ENCODE results near the gene GIMD1. TPM values are rescaled to one million over a fixed set of nuclear protein-coding genes. Genes with fewer than 3 reads are reported as not detected.

Gene GIMD1
- total and polyA plus RNA-seq, 7 donors = not detected

GRCh38 chr4:106371161-106371560 lies 2.6 kb upstream of the GIMD1 start:
- Histone ChIP-seq H3K27ac (no peak overlapping the region), H3K9me3 (no peaks in the 10 kb centered on the region), H3K4me3 (no peak overlapping the region), H3K4me1 (peaks cover 0 to 8% (median 4%) of the 10 kb centered on the region in 4 donors), H3K36me3 (no peaks in the 10 kb centered on the region), H3K27me3 (no peaks in the 10 kb centered on the region)
- no peak for DNase-seq
- TF ChIP-seq POLR2AphosphoS5 (IDR thresholded peaks at IDR 0.05) (no peak), EP300 (IDR thresholded peaks at IDR 0.05) (no peak), POLR2A (IDR thresholded peaks at IDR 0.05) (no peak)
- intact Hi-C loops (cut with DNase I) = loop anchor here (5.0 kb wide), 1 partner anchor 1296 kb away; no protein-coding TSS in a partner anchor

GRCh38 chr4:106370214-106370613 lies 1.6 kb upstream of the GIMD1 start:
- peaks cover 0 to 16% (median 12%) of the 10 kb centered on the region in 4 donors for H3K4me1 ChIP-seq
- no peaks in the 10 kb centered on the region for H3K9me3 ChIP-seq
- no peak for DNase-seq
- H3K36me3 ChIP-seq = no peaks in the 10 kb centered on the region
- TF ChIP-seq CTCF (IDR thresholded peaks at IDR 0.05) (no peak), POLR2AphosphoS5 (IDR thresholded peaks at IDR 0.05) (no peak), EP300 (IDR thresholded peaks at IDR 0.05) (no peak), POLR2A (IDR thresholded peaks at IDR 0.05) (no peak)
- H3K27ac ChIP-seq = no peak overlapping the region
- no peak overlapping the region for H3K4me3 ChIP-seq
- 70 to 72% methylated on average over 2 of the region's 2 CpGs for WGBS, 2 donors
- intact Hi-C loops (cut with DNase I) = loop anchor here (5.0 kb wide), 1 partner anchor 1297 kb away; no protein-coding TSS in a partner anchor
- H3K27me3 ChIP-seq = no peaks in the 10 kb centered on the region

- no peak for TF ChIP-seq EP300 (IDR thresholded peaks at IDR 0.05)
- no peak for TF ChIP-seq POLR2A (IDR thresholded peaks at IDR 0.05)
- peak; percentile 49 to 68 (median 63) for TF ChIP-seq CTCF (IDR thresholded peaks at IDR 0.05)
- TF ChIP-seq POLR2AphosphoS5 (IDR thresholded peaks at IDR 0.05) = no peak
- peaks cover 0 to 17% (median 15%) of the 10 kb centered on the region in 4 donors for H3K4me1 ChIP-seq
- H3K4me3 ChIP-seq = no peak overlapping the region
- no peaks in the 10 kb centered on the region for H3K27me3 ChIP-seq
- no peak overlapping the region for H3K27ac ChIP-seq
- no peaks in the 10 kb centered on the region for H3K36me3 ChIP-seq
- no peak for DNase-seq
- intact Hi-C loops (cut with DNase I) = loop anchor here (2.0 to 10.0 kb wide), 4 partner anchors 439 to 1298 kb away; partner anchors contain the start of gene DKK2
- H3K9me3 ChIP-seq = no peaks in the 10 kb centered on the region
- WGBS, 2 donors = 29 to 30% methylated on average over 6 of the region's 6 CpGs
These were observed 980 bp upstream of the GIMD1 start for GRCh38 chr4:106369456-106370060.

- Histone ChIP-seq H3K9me3 (no peaks in the 10 kb centered on the region), H3K27me3 (no peaks in the 10 kb centered on the region), H3K4me3 (no peak overlapping the region), H3K27ac (no peak overlapping the region), H3K4me1 (peaks cover 0 to 17% (median 15%) of the 10 kb centered on the region in 4 donors), H3K36me3 (no peaks in the 10 kb centered on the region)
- 91% methylated on average over 5 of the region's 5 CpGs for WGBS, 2 donors
- DNase-seq = no peak
- TF ChIP-seq POLR2A (IDR thresholded peaks at IDR 0.05) = no peak
- no peak for TF ChIP-seq EP300 (IDR thresholded peaks at IDR 0.05)
- no peak for TF ChIP-seq POLR2AphosphoS5 (IDR thresholded peaks at IDR 0.05)
- TF ChIP-seq CTCF (IDR thresholded peaks at IDR 0.05) = no peak
- intact Hi-C loops (cut with DNase I) = loop anchor here (10.0 kb wide), 2 partner anchors 668 to 1148 kb away; partner anchors contain the start of gene DKK2
These were observed 1.5 kb downstream of the GIMD1 start for GRCh38 chr4:106367072-106367471.

GRCh38 chr4:106366026-106366425 lies 2.6 kb downstream of the GIMD1 start:
- Histone ChIP-seq H3K4me3 (no peak overlapping the region), H3K36me3 (no peaks in the 10 kb centered on the region), H3K27ac (peak overlapping the region in 2 of 4 donors; percentile 9 to 22), H3K27me3 (no peaks in the 10 kb centered on the region), H3K4me1 (peaks cover 0 to 17% (median 15%) of the 10 kb centered on the region in 4 donors), H3K9me3 (no peaks in the 10 kb centered on the region)
- intact Hi-C loops (cut with DNase I) = loop anchor here (10.0 kb wide), 2 partner anchors 669 to 1149 kb away; partner anchors contain the start of gene DKK2
- DNase-seq = no peak
- TF ChIP-seq POLR2AphosphoS5 (IDR thresholded peaks at IDR 0.05) (no peak), EP300 (IDR thresholded peaks at IDR 0.05) (no peak), POLR2A (IDR thresholded peaks at IDR 0.05) (no peak), CTCF (IDR thresholded peaks at IDR 0.05) (no peak)
